PC-9 (cell line): ENCODE results near the gene LXN. TPM values are rescaled to one million over a fixed set of nuclear protein-coding genes. Genes with fewer than 3 reads are reported as not detected.

Experiments used
- Bru-seq: library from RNA; stranded (reverse); fragments of 400-500 nt; gene quantifications from one replicate; lab custom pipeline; 2021; lab: Mats Ljungman, UMichigan
- BruChase-seq, 2 experiments: library from RNA; stranded (reverse); fragments of 400-500 nt; gene quantifications; one replicate each; lab custom pipeline; 2021; lab: Mats Ljungman, UMichigan
- BruUV-seq: library from RNA; stranded (reverse); fragments of 400-500 nt; replicated peaks from 2 replicates; lab custom pipeline; 2021; lab: Mats Ljungman, UMichigan
- CTCF ChIA-PET: fragments of 300-600 bp; sonication (Branson Sonifier 250); formaldehyde crosslinking; loops from one replicate; lab custom pipeline; 2022; ENCODE audit warnings: antibody characterized with exemption; lab: Charles Lee
- POLR2A ChIA-PET: fragments of 300-600 bp; sonication (Branson Sonifier 250); formaldehyde crosslinking; loops from one replicate; lab custom pipeline; 2022; ENCODE audit warnings: antibody characterized with exemption; ENCODE audit not compliant: unreplicated experiment; lab: Charles Lee
- DNase-seq, 2 experiments: peaks; one replicate each; pipeline versions ENCODE4 v3.0.0 to v3.0.0-alpha.2; 2015 to 2022; ENCODE audit warnings: mixed read lengths in 1 of 2
- H2AFZ ChIP-seq: fragments of 200-600 bp; sonication (generic); 2 replicates; pipeline ENCODE4 v1.8.1; 2017; ENCODE audit warnings: antibody characterized with exemption
- H3F3A ChIP-seq: fragments of 200-600 bp; sonication (generic); 2 replicates; pipeline ENCODE4 v1.8.1; 2017; ENCODE audit warnings: antibody characterized with exemption, mild to moderate bottlenecking, low read depth; ENCODE audit not compliant: insufficient read depth
- H3K27ac ChIP-seq: fragments of 200-600 bp; sonication (generic); 2 replicates; pipeline ENCODE4 v1.6.1; 2016; ENCODE audit warnings: mixed run types
- H3K27me3 ChIP-seq: fragments of 200-600 bp; sonication (generic); 2 replicates; pipeline ENCODE4 v1.6.1; 2016; ENCODE audit warnings: low read depth, mixed run types; ENCODE audit not compliant: insufficient read depth
- H3K36me3 ChIP-seq: fragments of 200-600 bp; sonication (generic); 2 replicates; pipeline ENCODE4 v1.6.1; 2016; ENCODE audit warnings: low read depth, mixed run types
- H3K4me1 ChIP-seq: fragments of 200-600 bp; sonication (generic); replicated peaks from 2 replicates; pipeline ENCODE4 v1.6.1; 2016; ENCODE audit warnings: mixed run types; ENCODE audit not compliant: insufficient read depth
- H3K4me2 ChIP-seq: fragments of 200-600 bp; sonication (generic); 2 replicates; pipeline ENCODE4 v1.6.1; 2017; ENCODE audit warnings: mixed run types
- H3K4me3 ChIP-seq: fragments of 200-600 bp; sonication (generic); 2 replicates; pipeline ENCODE4 v1.6.1; 2016; ENCODE audit warnings: mixed run types
- H3K79me2 ChIP-seq: fragments of 200-600 bp; sonication (generic); 2 replicates; pipeline ENCODE4 v1.6.1; 2017; ENCODE audit warnings: low read depth, mixed run types
- H3K9me2 ChIP-seq: fragments of 200-600 bp; sonication (generic); 2 replicates; pipeline ENCODE4 v1.8.1; 2017; ENCODE audit warnings: mild to moderate bottlenecking; ENCODE audit not compliant: insufficient read depth
- H3K9me3 ChIP-seq: fragments of 200-600 bp; sonication (generic); 2 replicates; pipeline ENCODE4 v1.8.1; 2016; ENCODE audit warnings: low read depth; ENCODE audit not compliant: insufficient read depth
- H4K20me1 ChIP-seq: fragments of 200-600 bp; sonication (generic); 2 replicates; pipeline ENCODE4 v1.8.1; 2017; ENCODE audit not compliant: insufficient read depth
- CTCF ChIP-seq: fragments of 200-600 bp; sonication (generic); conservative IDR thresholded peaks from 2 replicates; pipeline ENCODE4 v1.6.1; 2017; ENCODE audit warnings: mixed run types, antibody characterized with exemption, mild to moderate bottlenecking, moderate library complexity
- EZH2 ChIP-seq: fragments of 200-600 bp; sonication (generic); IDR thresholded peaks from 2 replicates; pipeline ENCODE4 v1.8.0; 2017; ENCODE audit warnings: antibody characterized with exemption, low read depth
- intact Hi-C: fragments of 100-400 bp; cut with micrococcal nuclease; formaldehyde crosslinking; loops from one replicate; pipeline ENCODE4 v1.10.0; 2022; ENCODE audit not compliant: unreplicated experiment
- long read RNA-seq: library from polyadenylated mRNA; stranded (forward); transcript quantifications from one replicate; pipeline ENCODE4 v2.0.0, GENCODE V29; 2022
- total RNA-seq: library from RNA; stranded (reverse); gene quantifications from 2 replicates; pipeline ENCODE4 v1.2.3, GENCODE V29; 2021

The LXN gene
- total RNA-seq: not detected in 2 replicates
- Bru-seq, nascent RNA: percentile 13 among the genes with signal in this experiment
- percentile 8 among the genes with signal in this experiment for BruChase-seq, experiment 1, labeled RNA remaining after a 2-hour chase
- BruChase-seq, experiment 2, labeled RNA remaining after a 6-hour chase: percentile 6 among the genes with signal in this experiment
- long read RNA-seq, partial matches to known transcripts: 0 of 2 reads
- long read RNA-seq, other reads (novel, unspliced or antisense): 2 of 2 reads

GRCh38 chr3:158672215-158673176 is at the start of gene LXN:
LXN (minus strand) TSS chr3:158672648; CDS start chr3:158672478, 170 bp downstream.
- Histone ChIP-seq H3K4me3 (no peak within 1 kb of the TSS), H2AFZ (no peak within 1 kb of the TSS), H3K79me2 (no peaks in the 10 kb centered on the region), H3K4me2 (no peak within 1 kb of the TSS), H3K27ac (no peak within 1 kb of the TSS), H3F3A (0 out of 2 replicates have a peak, but pooled peaks cover 6% of the 10 kb centered on the region), H3K36me3 (peaks cover 23% of the 10 kb centered on the region; the same call in 1 of the 2 replicates), H4K20me1 (0 out of 2 replicates have a peak, but pooled peaks cover 5% of the 10 kb centered on the region), H3K27me3 (no peaks in the 10 kb centered on the region), H3K4me1 (no peaks in the 10 kb centered on the region), H3K9me3 (no peaks in the 10 kb centered on the region), H3K9me2 (no peaks in the 10 kb centered on the region)
- no peak for DNase-seq
- intact Hi-C loops: no loop called here
- ChIA-PET CTCF (no interaction called here), POLR2A (no interaction called here)
- BruUV-seq: no TSS peak
- TF ChIP-seq CTCF: no peak
- TF ChIP-seq EZH2: no peak

GRCh38 chr3:158722108-158722507 is 49.7 kb upstream of the LXN start:
- H3K4me3 ChIP-seq: no peak overlapping the region
- peaks cover 21% of the 10 kb centered on the region for H3K36me3 ChIP-seq
- ChIA-PET POLR2A (no interaction called here), CTCF (interaction anchor here (0.6 to 1.1 kb wide), 3 partner anchors 30 to 68 kb away, joined by 3 to 7 read pairs (median 6); no protein-coding TSS in a partner anchor)
- peak overlapping the region; percentile 59 for H3K4me2 ChIP-seq
- no peaks in the 10 kb centered on the region for H3K9me2 ChIP-seq
- no peaks in the 10 kb centered on the region for H4K20me1 ChIP-seq
- intact Hi-C loops: no loop called here
- no peaks in the 10 kb centered on the region for H3K27me3 ChIP-seq
- peak overlapping the region; percentile 78 for H3K27ac ChIP-seq
- no peak for TF ChIP-seq CTCF
- TF ChIP-seq EZH2: no peak
- H3K4me1 ChIP-seq: peaks cover 100% of the 10 kb centered on the region
- H3F3A ChIP-seq: peaks cover 91% of the 10 kb centered on the region
- DNase-seq: peak in 1 of 2 experiments; percentile 22
- peaks cover 77% of the 10 kb centered on the region for H3K79me2 ChIP-seq
- peaks cover 3% of the 10 kb centered on the region; the same call in 1 of the 2 replicates for H3K9me3 ChIP-seq
- no TSS peak for BruUV-seq
- H2AFZ ChIP-seq: no peak overlapping the region

GRCh38 chr3:158718490-158719170 is 46.2 kb upstream of the LXN start:
- intact Hi-C loops: no loop called here
- Histone ChIP-seq H3K27me3 (no peaks in the 10 kb centered on the region), H4K20me1 (no peaks in the 10 kb centered on the region), H3K36me3 (peaks cover 17% of the 10 kb centered on the region), H3K27ac (peak overlapping the region; percentile 72), H3K9me3 (peaks cover 3% of the 10 kb centered on the region; the same call in 1 of the 2 replicates), H3K4me3 (no peak overlapping the region; the same call in 1 of the 2 replicates), H3K79me2 (peaks cover 69% of the 10 kb centered on the region), H3K4me2 (peak overlapping the region; percentile 44), H3K4me1 (peaks cover 75% of the 10 kb centered on the region), H2AFZ (no peak overlapping the region), H3K9me2 (no peaks in the 10 kb centered on the region), H3F3A (peaks cover 66% of the 10 kb centered on the region)
- POLR2A ChIA-PET: interaction anchor here (0.5 to 0.8 kb wide), 7 partner anchors 9 to 1123 kb away, joined by 3 to 19 read pairs (median 5); partner anchors contain the start of genes GFM1 and MLF1
- no peak for TF ChIP-seq CTCF
- no peak for TF ChIP-seq EZH2
- no TSS peak for BruUV-seq
- peak; percentile 87 to 99 for DNase-seq
- CTCF ChIA-PET: interaction anchor here (1.2 kb wide), 1 partner anchor 71 kb away, joined by 11 read pairs; no protein-coding TSS in a partner anchor
